OCI-LY1 (cell line): ENCODE measurements around the gene POLR3B.

Source experiments
- EZH2 ChIP-seq: fragments of 200-600 bp; sonication (generic), shearing (Covaris generic); IDR thresholded peaks from 2 replicates; pipeline ENCODE4 v1.8.0; 2017; ENCODE audit warnings: borderline replicate concordance, mixed run types, mild to moderate bottlenecking, antibody characterized with exemption, low read length, moderate library complexity, mixed read lengths
- TF ChIP-seq, protein P1 (sequence below): fragments of 200-600 bp; sonication (generic), shearing (Covaris generic); IDR thresholded peaks from 2 replicates; pipeline ENCODE4 v1.5.1; 2017; ENCODE audit warnings: mild to moderate bottlenecking, antibody characterized with exemption, low read length, moderate library complexity, mixed read lengths

DNA sequence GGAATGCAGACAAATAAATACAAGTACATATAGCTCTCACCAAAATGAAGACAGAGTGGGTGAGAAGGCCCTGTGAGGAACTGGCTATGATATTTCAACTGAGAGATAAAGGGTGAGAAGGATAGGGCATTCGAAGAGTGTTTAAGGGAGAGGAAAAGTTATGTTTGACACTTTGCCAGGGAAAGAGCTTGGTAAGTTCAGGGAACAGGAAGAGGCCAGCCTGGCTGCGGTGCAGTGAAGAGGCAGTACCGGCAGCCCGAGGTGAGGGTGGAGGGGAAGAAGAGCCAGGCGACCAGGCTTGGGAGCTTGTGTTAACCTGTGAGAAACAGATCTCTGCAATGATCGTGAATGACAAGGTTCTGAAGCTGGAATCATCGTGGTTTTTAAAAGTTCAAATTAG, 140.5 kb downstream of the POLR3B start:
- TF ChIP-seq EZH2: no peak
- TF ChIP-seq, protein P1, sequence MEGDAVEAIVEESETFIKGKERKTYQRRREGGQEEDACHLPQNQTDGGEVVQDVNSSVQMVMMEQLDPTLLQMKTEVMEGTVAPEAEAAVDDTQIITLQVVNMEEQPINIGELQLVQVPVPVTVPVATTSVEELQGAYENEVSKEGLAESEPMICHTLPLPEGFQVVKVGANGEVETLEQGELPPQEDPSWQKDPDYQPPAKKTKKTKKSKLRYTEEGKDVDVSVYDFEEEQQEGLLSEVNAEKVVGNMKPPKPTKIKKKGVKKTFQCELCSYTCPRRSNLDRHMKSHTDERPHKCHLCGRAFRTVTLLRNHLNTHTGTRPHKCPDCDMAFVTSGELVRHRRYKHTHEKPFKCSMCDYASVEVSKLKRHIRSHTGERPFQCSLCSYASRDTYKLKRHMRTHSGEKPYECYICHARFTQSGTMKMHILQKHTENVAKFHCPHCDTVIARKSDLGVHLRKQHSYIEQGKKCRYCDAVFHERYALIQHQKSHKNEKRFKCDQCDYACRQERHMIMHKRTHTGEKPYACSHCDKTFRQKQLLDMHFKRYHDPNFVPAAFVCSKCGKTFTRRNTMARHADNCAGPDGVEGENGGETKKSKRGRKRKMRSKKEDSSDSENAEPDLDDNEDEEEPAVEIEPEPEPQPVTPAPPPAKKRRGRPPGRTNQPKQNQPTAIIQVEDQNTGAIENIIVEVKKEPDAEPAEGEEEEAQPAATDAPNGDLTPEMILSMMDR: no peak
